SK-N-SH treated with all-trans-retinoic acid at 6 μM for 48 hours (cell line): Measurements from ENCODE around the gene RSF1.
"Not testable (repeated sequence)": the region's sequence is repeated elsewhere in the genome, so short reads cannot be mapped to it uniquely, and the experiment has no call there.

Source experiments
- ARNTL ChIP-seq: fragments of 450-650 bp; formaldehyde crosslinking; IDR thresholded peaks from 2 replicates; pipeline ENCODE4 v1.5.0; 2020; ENCODE audit warnings: low read depth, mild to moderate bottlenecking, moderate library complexity, borderline replicate concordance
- ESRRG ChIP-seq: fragments of 250-450 bp; sonication (Bioruptor Pico); IDR thresholded peaks from 2 replicates; pipeline ENCODE4 v1.6.1; 2021; ENCODE audit warnings: mild to moderate bottlenecking
- ZNF70 ChIP-seq: fragments of 450-650 bp; formaldehyde crosslinking; IDR thresholded peaks from 2 replicates; pipeline ENCODE4 v1.5.0; 2020; ENCODE audit warnings: mild to moderate bottlenecking, moderate library complexity

- not testable (repeated sequence) for TF ChIP-seq ARNTL (CRISPR knock-in tag); ESRRG; ZNF70
Measured at GRCh38 chr11:77861444-77861843, 40.9 kb upstream of the RSF1 start.
